ENCODE measurements around the gene ST7. TPM values are rescaled to one million over a fixed set of nuclear protein-coding genes. Genes with fewer than 3 reads are reported as not detected.
"Not testable (repeated sequence)": the region's sequence is repeated elsewhere in the genome, so short reads cannot be mapped to it uniquely, and the experiment has no call there.

ST7 gene
- total RNA-seq, 1 experiment from 2014 or later = 19.6 TPM

DNA sequence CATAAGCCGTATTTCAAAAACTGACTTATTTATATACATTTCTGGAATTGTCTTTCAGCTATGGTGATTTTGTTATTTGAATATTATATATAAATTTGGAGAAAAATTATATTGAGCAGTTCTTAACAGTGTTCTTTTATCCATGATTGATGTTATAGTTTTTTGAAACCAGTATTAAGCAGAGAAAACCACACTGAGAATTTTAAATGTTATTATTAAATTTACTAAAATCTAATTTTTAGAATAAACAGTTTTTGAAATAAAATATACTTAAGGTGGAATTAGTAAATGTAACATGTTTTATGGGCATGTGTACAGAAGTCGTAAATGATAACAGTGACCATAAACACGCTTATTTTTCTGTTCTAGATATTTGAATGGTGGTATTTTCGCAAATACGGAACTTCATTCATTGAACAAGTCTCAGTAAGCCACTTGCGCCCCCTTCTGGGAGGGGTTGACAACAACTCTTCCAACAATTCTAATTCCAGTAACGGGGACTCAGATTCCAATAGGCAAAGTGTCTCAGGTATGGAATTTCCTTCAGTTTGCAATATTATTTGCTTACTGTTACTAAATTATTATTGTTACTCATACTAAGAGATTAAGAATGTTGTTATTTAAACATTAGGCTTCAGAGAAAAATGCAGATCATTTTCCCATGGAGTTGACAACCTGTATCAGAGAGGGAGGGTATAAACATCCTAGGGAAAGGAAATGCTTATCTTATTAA, 166.1 kb downstream of the ST7 start:
- Histone ChIP-seq H3K27ac (ENCODE audit: low read length) (no peak overlapping the region), H3K36me3 (ENCODE audit: control insufficient read depth, insufficient read depth, low read length) (no peaks in the 10 kb centered on the region), H3K27me3 (ENCODE audit: control insufficient read depth, insufficient read depth, low read length) (no peaks in the 10 kb centered on the region), H3K4me3 (ENCODE audit: low read depth in 2 of 2, low read length in 2 of 2) (no peak overlapping the region), H3K9me3 (ENCODE audit: control insufficient read depth, insufficient read depth, low read depth, low read length) (no peaks in the 10 kb centered on the region), H3K4me1 (ENCODE audit: control insufficient read depth, insufficient read depth, low read length) (peaks cover 17% of the 10 kb centered on the region)
- in situ Hi-C loops (cut with HindIII; ENCODE audit: low pct_unique_long_range_greater_than_20kb, low sequenced_read_pairs) (no loop called here), intact Hi-C loops (cut with micrococcal nuclease; ENCODE audit: unreplicated experiment) (loop anchor here (1.0 to 10.0 kb wide), 3 partner anchors 132 to 945 kb away; no protein-coding TSS in a partner anchor)
- POLR2A ChIA-PET = no interaction called here
- ATAC-seq (peak; percentile 76), DNase-seq (ENCODE audit: low read depth, low spot score) (peak; percentile 69)
- no TSS peak for BruUV-seq (replicated peaks)
- TF ChIP-seq, protein P1, sequence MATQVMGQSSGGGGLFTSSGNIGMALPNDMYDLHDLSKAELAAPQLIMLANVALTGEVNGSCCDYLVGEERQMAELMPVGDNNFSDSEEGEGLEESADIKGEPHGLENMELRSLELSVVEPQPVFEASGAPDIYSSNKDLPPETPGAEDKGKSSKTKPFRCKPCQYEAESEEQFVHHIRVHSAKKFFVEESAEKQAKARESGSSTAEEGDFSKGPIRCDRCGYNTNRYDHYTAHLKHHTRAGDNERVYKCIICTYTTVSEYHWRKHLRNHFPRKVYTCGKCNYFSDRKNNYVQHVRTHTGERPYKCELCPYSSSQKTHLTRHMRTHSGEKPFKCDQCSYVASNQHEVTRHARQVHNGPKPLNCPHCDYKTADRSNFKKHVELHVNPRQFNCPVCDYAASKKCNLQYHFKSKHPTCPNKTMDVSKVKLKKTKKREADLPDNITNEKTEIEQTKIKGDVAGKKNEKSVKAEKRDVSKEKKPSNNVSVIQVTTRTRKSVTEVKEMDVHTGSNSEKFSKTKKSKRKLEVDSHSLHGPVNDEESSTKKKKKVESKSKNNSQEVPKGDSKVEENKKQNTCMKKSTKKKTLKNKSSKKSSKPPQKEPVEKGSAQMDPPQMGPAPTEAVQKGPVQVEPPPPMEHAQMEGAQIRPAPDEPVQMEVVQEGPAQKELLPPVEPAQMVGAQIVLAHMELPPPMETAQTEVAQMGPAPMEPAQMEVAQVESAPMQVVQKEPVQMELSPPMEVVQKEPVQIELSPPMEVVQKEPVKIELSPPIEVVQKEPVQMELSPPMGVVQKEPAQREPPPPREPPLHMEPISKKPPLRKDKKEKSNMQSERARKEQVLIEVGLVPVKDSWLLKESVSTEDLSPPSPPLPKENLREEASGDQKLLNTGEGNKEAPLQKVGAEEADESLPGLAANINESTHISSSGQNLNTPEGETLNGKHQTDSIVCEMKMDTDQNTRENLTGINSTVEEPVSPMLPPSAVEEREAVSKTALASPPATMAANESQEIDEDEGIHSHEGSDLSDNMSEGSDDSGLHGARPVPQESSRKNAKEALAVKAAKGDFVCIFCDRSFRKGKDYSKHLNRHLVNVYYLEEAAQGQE (IDR thresholded peaks at IDR 0.05; ENCODE audit: insufficient read depth in 1 of 2, low read depth in 2 of 2, low read length in 1 of 2) = no peak
- TF ChIP-seq, protein P2, sequence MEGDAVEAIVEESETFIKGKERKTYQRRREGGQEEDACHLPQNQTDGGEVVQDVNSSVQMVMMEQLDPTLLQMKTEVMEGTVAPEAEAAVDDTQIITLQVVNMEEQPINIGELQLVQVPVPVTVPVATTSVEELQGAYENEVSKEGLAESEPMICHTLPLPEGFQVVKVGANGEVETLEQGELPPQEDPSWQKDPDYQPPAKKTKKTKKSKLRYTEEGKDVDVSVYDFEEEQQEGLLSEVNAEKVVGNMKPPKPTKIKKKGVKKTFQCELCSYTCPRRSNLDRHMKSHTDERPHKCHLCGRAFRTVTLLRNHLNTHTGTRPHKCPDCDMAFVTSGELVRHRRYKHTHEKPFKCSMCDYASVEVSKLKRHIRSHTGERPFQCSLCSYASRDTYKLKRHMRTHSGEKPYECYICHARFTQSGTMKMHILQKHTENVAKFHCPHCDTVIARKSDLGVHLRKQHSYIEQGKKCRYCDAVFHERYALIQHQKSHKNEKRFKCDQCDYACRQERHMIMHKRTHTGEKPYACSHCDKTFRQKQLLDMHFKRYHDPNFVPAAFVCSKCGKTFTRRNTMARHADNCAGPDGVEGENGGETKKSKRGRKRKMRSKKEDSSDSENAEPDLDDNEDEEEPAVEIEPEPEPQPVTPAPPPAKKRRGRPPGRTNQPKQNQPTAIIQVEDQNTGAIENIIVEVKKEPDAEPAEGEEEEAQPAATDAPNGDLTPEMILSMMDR (IDR thresholded peaks at IDR 0.05) = peak; percentile 83; the same call in 1 of the 2 replicates
- TF ChIP-seq POLR2AphosphoS5 (IDR thresholded peaks at IDR 0.05; ENCODE audit: low read depth, low read length) = no peak
- no peak for TF ChIP-seq TCF7L2 (IDR thresholded peaks at IDR 0.05; ENCODE audit: low read depth, low read length)
- TF ChIP-seq SIN3A (IDR thresholded peaks at IDR 0.05; ENCODE audit: borderline replicate concordance, insufficient read depth, low read depth, low read length) = no peak
- CTCF ChIA-PET = interaction anchor here (1.0 to 1.2 kb wide), 5 partner anchors 131 to 191 kb away, joined by 3 to 4 read pairs (median 3); no protein-coding TSS in a partner anchor

DNA sequence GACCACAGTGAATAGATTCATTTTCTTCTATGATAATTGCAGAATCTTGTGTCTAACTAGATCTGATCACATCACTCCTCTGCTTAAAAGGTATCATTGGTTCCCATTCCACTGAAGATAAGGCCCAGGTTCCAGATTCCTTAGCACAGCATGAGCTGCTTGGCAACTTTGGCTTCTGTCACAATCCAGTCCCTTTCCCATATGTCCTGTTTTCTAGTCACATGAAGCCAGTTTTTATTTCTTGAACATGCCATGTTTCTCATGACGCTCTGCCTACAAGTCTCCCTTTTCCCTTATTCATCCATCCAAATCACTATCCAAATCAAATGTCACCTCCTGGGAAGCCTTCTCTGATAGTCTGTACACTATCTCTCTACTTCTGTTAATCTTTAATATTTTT, 167.0 kb downstream of the ST7 start:
- not testable (repeated sequence) for H3K27ac ChIP-seq (ENCODE audit: low read length)

DNA sequence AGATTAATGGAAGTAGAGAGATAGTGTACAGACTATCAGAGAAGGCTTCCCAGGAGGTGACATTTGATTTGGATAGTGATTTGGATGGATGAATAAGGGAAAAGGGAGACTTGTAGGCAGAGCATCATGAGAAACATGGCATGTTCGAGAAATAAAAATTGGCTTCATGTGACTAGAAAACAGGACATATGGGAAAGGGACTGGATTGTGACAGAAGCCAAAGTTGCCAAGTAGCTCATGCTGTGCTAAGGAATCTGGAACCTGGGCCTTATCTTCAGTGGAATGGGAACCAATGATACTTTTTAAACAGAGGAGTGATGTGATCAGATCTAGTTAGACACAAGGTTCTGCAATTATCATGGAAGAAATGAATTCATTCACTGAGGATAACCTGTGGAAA, 168.7 kb downstream of the ST7 start:
- in situ Hi-C loops (cut with HindIII; ENCODE audit: low pct_unique_long_range_greater_than_20kb, low sequenced_read_pairs); intact Hi-C loops (cut with micrococcal nuclease; ENCODE audit: unreplicated experiment); CTCF ChIA-PET; H3K27ac ChIP-seq (ENCODE audit: low read length); BruUV-seq (replicated peaks); POLR2A ChIA-PET; H3K9me3 ChIP-seq (ENCODE audit: control insufficient read depth, insufficient read depth, low read depth, low read length); ATAC-seq; H3K27me3 ChIP-seq (ENCODE audit: control insufficient read depth, insufficient read depth, low read length); H3K4me3 ChIP-seq (ENCODE audit: low read depth in 2 of 2, low read length in 2 of 2); H3K36me3 ChIP-seq (ENCODE audit: control insufficient read depth, insufficient read depth, low read length); DNase-seq (ENCODE audit: low read depth, low spot score): not testable (repeated sequence)
- H3K4me1 ChIP-seq (ENCODE audit: control insufficient read depth, insufficient read depth, low read length) = peaks cover 27% of the 10 kb centered on the region

More for the DNA sequence above, 167.0 kb downstream of the ST7 start:
- CTCF ChIA-PET = interaction anchor here (0.7 kb wide), 1 partner anchor 132 kb away, joined by 3 read pairs; no protein-coding TSS in a partner anchor
- H3K9me3 ChIP-seq (ENCODE audit: control insufficient read depth, insufficient read depth, low read depth, low read length); DNase-seq (ENCODE audit: low read depth, low spot score); H3K36me3 ChIP-seq (ENCODE audit: control insufficient read depth, insufficient read depth, low read length); H3K4me3 ChIP-seq (ENCODE audit: low read depth in 2 of 2, low read length in 2 of 2); intact Hi-C loops (cut with micrococcal nuclease; ENCODE audit: unreplicated experiment); in situ Hi-C loops (cut with HindIII; ENCODE audit: low pct_unique_long_range_greater_than_20kb, low sequenced_read_pairs); POLR2A ChIA-PET; BruUV-seq (replicated peaks); H3K27me3 ChIP-seq (ENCODE audit: control insufficient read depth, insufficient read depth, low read length); ATAC-seq: not testable (repeated sequence)
- H3K4me1 ChIP-seq (ENCODE audit: control insufficient read depth, insufficient read depth, low read length) = peaks cover 27% of the 10 kb centered on the region

Measured in Panc1 (cell line).